Keratinocyte (primary cell): ENCODE results near the gene KRT24. TPM values are rescaled to one million over a fixed set of nuclear protein-coding genes. Genes with fewer than 3 reads are reported as not detected.

Experiments
- DNase-seq: peaks from one replicate; pipeline ENCODE4 v3.0.0-alpha.2; 2011; ENCODE audit warnings: low read depth, missing footprints, low spot score
- FAIRE-seq: peaks from 2 replicates; lab custom pipeline; 2011; peaks lifted over from hg19 to GRCh38; lab: Jason Lieb, UNC
- H2AFZ ChIP-seq: 2 replicates; pipeline ENCODE4 v1.6.0; 2012; ENCODE audit warnings: low read length, control low read depth, inconsistent platforms; ENCODE audit not compliant: control insufficient read depth
- H3K27ac ChIP-seq: 2 replicates; pipeline ENCODE4 v1.5.1; 2011; ENCODE audit warnings: low read length; ENCODE audit not compliant: control insufficient read depth, insufficient read depth
- H3K27me3 ChIP-seq: 3 replicates; pipeline ENCODE4 v1.6.0; 2011; ENCODE audit warnings: low read length; ENCODE audit not compliant: control insufficient read depth, insufficient read depth; ENCODE audit errors: extremely low read depth
- H3K36me3 ChIP-seq, 2 experiments: 2 replicates in 1 of 2; 3 replicates in 1 of 2; pipeline ENCODE4 v1.5.1; 2011; ENCODE audit warnings: low read length in 2 of 2, mild to moderate bottlenecking in 1 of 2; ENCODE audit not compliant: control insufficient read depth in 2 of 2, insufficient read depth in 2 of 2; ENCODE audit errors: extremely low read depth in 1 of 2
- H3K4me1 ChIP-seq: 3 replicates; pipeline ENCODE4 v1.5.1; 2011; ENCODE audit warnings: low read length; ENCODE audit not compliant: control insufficient read depth, insufficient read depth; ENCODE audit errors: extremely low read depth
- H3K4me2 ChIP-seq: 3 replicates; pipeline ENCODE4 v1.6.0; 2011; ENCODE audit warnings: low read depth, low read length; ENCODE audit not compliant: control insufficient read depth, insufficient read depth; ENCODE audit errors: extremely low read depth
- H3K4me3 ChIP-seq, 3 experiments: fragments of 200-600 bp in 1 of 3; sonication (generic) in 1 of 3; 2 replicates in 2 of 3; 3 replicates in 1 of 3; pipeline ENCODE4 v1.5.1; 2011 to 2016; ENCODE audit warnings: low read length in 3 of 3, mild to moderate bottlenecking in 3 of 3, control low read depth in 2 of 3, inconsistent platforms in 1 of 3, low read depth in 1 of 3, mixed read lengths in 1 of 3, mixed run types in 1 of 3, moderate library complexity in 1 of 3; ENCODE audit not compliant: control insufficient read depth in 2 of 3, insufficient read depth in 2 of 3; ENCODE audit errors: extremely low read depth in 1 of 3
- H3K79me2 ChIP-seq: 2 replicates; pipeline ENCODE4 v1.6.0; 2012; ENCODE audit warnings: low read length; ENCODE audit not compliant: control insufficient read depth, insufficient read depth
- H3K9ac ChIP-seq: 3 replicates; pipeline ENCODE4 v1.6.0; 2011; ENCODE audit warnings: low read length; ENCODE audit not compliant: control insufficient read depth, insufficient read depth; ENCODE audit errors: extremely low read depth
- H3K9me1 ChIP-seq: 3 replicates; pipeline ENCODE4 v1.6.0; 2011; ENCODE audit warnings: low read length; ENCODE audit not compliant: control insufficient read depth, insufficient read depth; ENCODE audit errors: extremely low read depth
- H3K9me3 ChIP-seq: 2 replicates; pipeline ENCODE4 v1.5.1; 2012; ENCODE audit warnings: low read depth, low read length; ENCODE audit not compliant: control insufficient read depth
- H4K20me1 ChIP-seq: 3 replicates; pipeline ENCODE4 v1.6.0; 2011; ENCODE audit warnings: low read length; ENCODE audit not compliant: control insufficient read depth, insufficient read depth; ENCODE audit errors: extremely low read depth
- CTCF ChIP-seq, 3 experiments: IDR thresholded peaks in 1 of 3; conservative IDR thresholded peaks in 1 of 3; optimal IDR thresholded peaks in 1 of 3; 2 replicates in 2 of 3; 3 replicates in 1 of 3; pipeline versions ENCODE3 to v1.5.1; 2011; ENCODE audit warnings: low read length in 3 of 3, mild to moderate bottlenecking in 3 of 3, moderate library complexity in 2 of 3, control low read depth in 1 of 3, inconsistent platforms in 1 of 3; ENCODE audit not compliant: insufficient read depth in 2 of 3; ENCODE audit errors: extremely low read depth in 1 of 3
- EZH2 ChIP-seq: IDR thresholded peaks from one replicate; pipeline ENCODE4 v1.6.1; 2012; ENCODE audit warnings: inconsistent platforms, mild to moderate bottlenecking, low read length, moderate library complexity
- dilution Hi-C: fragments of 300-500 bp; cut with MboI; formaldehyde crosslinking; loops from one replicate; pipeline ENCODE4 v1.7.0; 2020; ENCODE audit warnings: low sequenced_read_pairs; ENCODE audit not compliant: extremely low pct_ligation_motif_present
- polyA plus RNA-seq, 5 experiments: library from polyadenylated mRNA; depleted of rRNA in 3 of 5; stranded (reverse) in 3 of 5; stranded (forward) in 1 of 5; unstranded in 1 of 5; fragments of >200 nt; gene quantifications; 1 replicate in 1 of 5; 2 replicates in 3 of 5; 3 replicates in 1 of 5; pipeline versions ENCODE4 v1.2.1 to v1.2.3, GENCODE V29; 2011 to 2012; ENCODE audit warnings: missing spikeins in 2 of 5, low read depth in 1 of 5, low replicate concordance in 1 of 5

The KRT24 gene
- polyA plus RNA-seq, 1 donor (not counting 4 experiments of a cell fraction or from before 2014, with no cell fraction given): 1.0 TPM

DNA sequence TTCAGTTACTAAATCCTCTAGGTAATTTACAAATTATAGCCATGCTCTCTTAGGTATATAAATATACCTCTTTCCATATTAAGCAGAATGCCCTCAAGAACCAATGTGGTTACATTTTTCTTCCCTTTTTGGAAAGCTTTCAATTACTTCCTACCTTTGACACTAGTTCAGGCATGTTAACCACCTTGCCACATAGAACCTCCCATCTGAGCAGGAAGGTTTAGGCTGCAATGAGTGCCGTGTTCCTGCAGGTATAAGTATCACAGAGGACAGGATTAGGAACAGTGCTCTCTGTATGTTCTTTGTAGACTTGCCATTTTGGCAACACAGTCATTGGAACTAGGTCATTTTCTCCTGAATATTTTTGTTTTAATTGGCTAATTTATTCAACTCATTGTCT, 31.5 kb upstream of the KRT24 start:
- Histone ChIP-seq H3K4me2 (peak overlapping the region; percentile 33), H4K20me1 (no peaks in the 10 kb centered on the region), H3K36me3 (no peaks in the 10 kb centered on the region), H3K79me2 (no peaks in the 10 kb centered on the region), H3K27me3 (peaks cover 15% of the 10 kb centered on the region), H3K4me3 (no peak overlapping the region), H3K9me3 (no peaks in the 10 kb centered on the region), H3K4me1 (peaks cover 16% of the 10 kb centered on the region), H3K27ac (no peak overlapping the region), H3K9me1 (no peaks in the 10 kb centered on the region), H2AFZ (no peak overlapping the region), H3K9ac (no peak overlapping the region)
- TF ChIP-seq EZH2 (no peak), CTCF (optimal IDR thresholded peaks at IDR 0.05 in 1 of 3, IDR thresholded peaks at IDR 0.05 in 1 of 3, conservative IDR thresholded peaks at IDR 0.05 in 1 of 3; ENCODE audit: extremely low read depth in 1 of 3, insufficient read depth in 2 of 3, low read length in 3 of 3) (no peak)
- FAIRE-seq (peak; percentile 99), DNase-seq (peak; percentile 25)
- dilution Hi-C loops: no loop called here

DNA sequence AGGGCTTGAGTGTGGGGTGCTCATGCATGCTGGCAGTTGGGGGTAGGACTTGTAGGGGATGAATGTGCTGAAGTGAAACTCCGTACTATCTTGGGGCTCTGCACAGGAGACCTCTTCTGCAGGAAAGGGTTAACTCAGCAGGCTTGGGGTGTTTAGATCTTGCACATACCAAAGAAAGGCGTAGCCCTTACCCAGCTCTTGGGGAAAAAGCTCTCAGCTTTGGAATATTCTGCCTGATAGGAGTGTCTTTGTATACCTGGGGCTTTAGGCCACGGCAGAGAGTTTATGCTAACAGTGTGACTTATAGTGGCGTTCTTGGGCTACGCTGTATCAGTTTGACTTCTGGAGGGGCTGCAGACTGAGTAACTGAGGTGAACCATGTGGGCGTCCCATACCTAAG, 30.5 kb upstream of the KRT24 start:
- no peak for TF ChIP-seq EZH2
- FAIRE-seq (no peak), DNase-seq (no peak)
- Histone ChIP-seq H3K9ac (no peak overlapping the region), H3K79me2 (no peaks in the 10 kb centered on the region), H3K36me3 (no peaks in the 10 kb centered on the region), H3K9me3 (no peaks in the 10 kb centered on the region), H4K20me1 (no peaks in the 10 kb centered on the region), H3K27ac (no peak overlapping the region), H3K9me1 (no peaks in the 10 kb centered on the region), H3K4me3 (no peak overlapping the region), H3K4me1 (peaks cover 16% of the 10 kb centered on the region), H2AFZ (no peak overlapping the region), H3K4me2 (no peak overlapping the region), H3K27me3 (peaks cover 15% of the 10 kb centered on the region)
- dilution Hi-C loops: no loop called here

- dilution Hi-C loops: no loop called here
- no peaks in the 10 kb centered on the region for H4K20me1 ChIP-seq
- no peaks in the 10 kb centered on the region for H3K79me2 ChIP-seq
- DNase-seq (no peak), FAIRE-seq (peak; percentile 26)
- no peaks in the 10 kb centered on the region for H3K36me3 ChIP-seq
- TF ChIP-seq CTCF (optimal IDR thresholded peaks at IDR 0.05 in 1 of 3, IDR thresholded peaks at IDR 0.05 in 1 of 3, conservative IDR thresholded peaks at IDR 0.05 in 1 of 3; ENCODE audit: extremely low read depth in 1 of 3, insufficient read depth in 2 of 3, low read length in 3 of 3): no peak
- TF ChIP-seq EZH2: no peak
- no peak overlapping the region for H3K27ac ChIP-seq
- H2AFZ ChIP-seq: no peak overlapping the region
- no peak overlapping the region for H3K4me3 ChIP-seq
- H3K9me1 ChIP-seq: no peaks in the 10 kb centered on the region
- H3K9me3 ChIP-seq: no peaks in the 10 kb centered on the region
- no peak overlapping the region for H3K9ac ChIP-seq
- H3K27me3 ChIP-seq: peaks cover 9% of the 10 kb centered on the region
- H3K4me2 ChIP-seq: no peak overlapping the region
- H3K4me1 ChIP-seq: peaks cover 16% of the 10 kb centered on the region
Measured at GRCh38 chr17:40730970-40731369, 27.4 kb upstream of the KRT24 start.
